ENCODE measurements around the gene TCEAL2.
"Not testable (repeated sequence)": the region's sequence is repeated elsewhere in the genome, so short reads cannot be mapped to it uniquely, and the experiment has no call there.

- not testable (repeated sequence) for TF ChIP-seq SPI1 (IDR thresholded peaks at IDR 0.05; ENCODE audit: borderline replicate concordance, low read depth); CTCF (IDR thresholded peaks at IDR 0.05; ENCODE audit: insufficient read depth, low read length); POLR2AphosphoS5 (IDR thresholded peaks at IDR 0.05; ENCODE audit: low read depth); GABPA (IDR thresholded peaks at IDR 0.05; ENCODE audit: low read depth)
Observed at GRCh38 chrX:102140876-102141275, 15.4 kb downstream of the TCEAL2 start.

Data from HL-60 (cell line).